Body of pancreas (tissue), 4 donors: ENCODE results near the gene FXYD7. TPM values are rescaled to one million over a fixed set of nuclear protein-coding genes. Genes with fewer than 3 reads are reported as not detected.
A peak's percentile ranks its signal among the peaks of the same experiment; 100 is the strongest.

ENCODE experiments used
- ATAC-seq: fragments of 150-250 bp; one replicate; pipeline ENCODE4 v1.9.1; 2016
- DNase-seq, 4 donors: peaks; one replicate each; pipeline ENCODE4 v3.0.0-alpha.2; 2019
- H3K27ac ChIP-seq, 4 donors: fragments of 200-600 bp; sonication (generic); 1 replicate in 3 of 4; 2 replicates in 1 of 4; pipeline versions ENCODE4 v1.5.1 to v1.6.1; 2016 to 2019; ENCODE audit warnings: mild to moderate bottlenecking in 1 of 4, mixed read lengths in 1 of 4, moderate library complexity in 1 of 4
- H3K27me3 ChIP-seq, 2 donors: fragments of 200-600 bp; sonication (generic); one replicate each; pipeline ENCODE4 v1.6.0; 2016; ENCODE audit warnings: mild to moderate bottlenecking in 1 of 2
- H3K36me3 ChIP-seq, 2 donors: fragments of 200-600 bp; sonication (generic); replicated peaks in 1 of 2; 2 replicates each; pipeline ENCODE4 v1.5.1; 2016; ENCODE audit warnings: low read depth in 2 of 2; ENCODE audit not compliant: insufficient read depth in 1 of 2
- H3K4me1 ChIP-seq: fragments of 200-600 bp; sonication (generic); one replicate; pipeline ENCODE4 v1.6.0; 2016
- H3K4me3 ChIP-seq, 2 donors: fragments of 200-600 bp; sonication (generic); 1 replicate in 1 of 2; 2 replicates in 1 of 2; pipeline ENCODE4 v1.5.1; 2016 to 2019
- H3K9me3 ChIP-seq, 3 donors: fragments of 200-600 bp; sonication (generic); 1 replicate in 2 of 3; 2 replicates in 1 of 3; pipeline ENCODE4 v1.5.1; 2016
- CTCF ChIP-seq, 7 experiments: fragments of 450-650 bp in 4 of 7; fragments of 200-600 bp in 3 of 7; sonication (generic) in 3 of 7; IDR thresholded peaks; one replicate each; pipeline ENCODE4 v1.5.1; 2016 to 2019; ENCODE audit warnings: antibody characterized with exemption in 7 of 7
- POLR2A ChIP-seq, 3 donors: fragments of 450-650 bp; IDR thresholded peaks; one replicate each; pipeline ENCODE4 v1.6.1; 2016; ENCODE audit warnings: antibody characterized with exemption in 3 of 3, mild to moderate bottlenecking in 2 of 3
- WGBS, 2 donors: methylation state at CpG; one replicate each; pipeline ENCODE4 v1.1.5; 2017; 5-methylcytosine and 5-hydroxymethylcytosine counted together
- intact Hi-C: fragments of 100-400 bp; cut with DNase I; formaldehyde crosslinking; loops from one replicate; pipeline ENCODE4 v1.15.1; 2023
- total RNA-seq, 2 donors: library from RNA; depleted of rRNA; stranded (reverse); fragments of >200 nt; gene quantifications; one replicate each; pipeline ENCODE4 v1.1.0, GENCODE V29; 2016

The FXYD7 gene
- total RNA-seq, 2 donors from 2014 or later = 0.52 to 1.3 TPM

- no peaks in the 10 kb centered on the region for H3K36me3 ChIP-seq
- intact Hi-C loops = no loop called here
- no peak overlapping the region for H3K4me3 ChIP-seq
- H3K27me3 ChIP-seq = no peaks in the 10 kb centered on the region
- H3K9me3 ChIP-seq = no peaks in the 10 kb centered on the region
- DNase-seq (peak in 1 of 4 donors; percentile 29), ATAC-seq (no peak)
- no peak for TF ChIP-seq CTCF (IDR thresholded peaks at IDR 0.05)
- TF ChIP-seq POLR2A (IDR thresholded peaks at IDR 0.05) = no peak
- WGBS, 2 donors = 72 to 74% methylated on average over 8 of the region's 8 CpGs
- peak overlapping the region in 1 of 4 donors; percentile 30 for H3K27ac ChIP-seq
- H3K4me1 ChIP-seq = peaks cover 24% of the 10 kb centered on the region
Measured at GRCh38 chr19:35095667-35096368, 47.2 kb upstream of the FXYD7 start.

- Histone ChIP-seq H3K36me3 (no peaks in the 10 kb centered on the region), H3K9me3 (no peaks in the 10 kb centered on the region), H3K27ac (peak overlapping the region; percentile 34 to 65 (median 63)), H3K4me3 (no peak overlapping the region), H3K27me3 (no peaks in the 10 kb centered on the region), H3K4me1 (peaks cover 12% of the 10 kb centered on the region)
- WGBS, 2 donors = 42 to 47% methylated on average over 11 to 29 of the region's 29 CpGs
- intact Hi-C loops = no loop called here
- TF ChIP-seq POLR2A (IDR thresholded peaks at IDR 0.05) = peak in 1 of 3 donors; percentile 16
- TF ChIP-seq CTCF (IDR thresholded peaks at IDR 0.05) = peak in 1 of 7 experiments; percentile 4
- ATAC-seq (peak; percentile 91), DNase-seq (peak; percentile 88 to 95 (median 92))
Measured at GRCh38 chr19:35098413-35099049, 44.5 kb upstream of the FXYD7 start.

- peak overlapping the region in 2 of 4 donors; percentile 63 for H3K27ac ChIP-seq
- H3K36me3 ChIP-seq = no peaks in the 10 kb centered on the region
- DNase-seq = no peak
- TF ChIP-seq POLR2A (IDR thresholded peaks at IDR 0.05) = no peak
- TF ChIP-seq CTCF (IDR thresholded peaks at IDR 0.05) = no peak
- WGBS, 2 donors = 85 to 86% methylated on average over 10 to 20 of the region's 21 CpGs
- H3K4me1 ChIP-seq = peaks cover 12% of the 10 kb centered on the region
- H3K9me3 ChIP-seq = no peaks in the 10 kb centered on the region
- intact Hi-C loops = no loop called here
- no peaks in the 10 kb centered on the region for H3K27me3 ChIP-seq
- ATAC-seq = no peak
- no peak overlapping the region for H3K4me3 ChIP-seq
Measured at GRCh38 chr19:35099155-35099896, 43.7 kb upstream of the FXYD7 start.

GRCh38 chr19:35099897-35100275, 43.2 kb upstream of the FXYD7 start:
- no peak overlapping the region for H3K27ac ChIP-seq
- intact Hi-C loops = no loop called here
- no peaks in the 10 kb centered on the region for H3K9me3 ChIP-seq
- no peaks in the 10 kb centered on the region for H3K27me3 ChIP-seq
- WGBS, 2 donors = 91 to 94% methylated on average over 9 to 13 of the region's 13 CpGs
- TF ChIP-seq CTCF (IDR thresholded peaks at IDR 0.05) = no peak
- no peak for TF ChIP-seq POLR2A (IDR thresholded peaks at IDR 0.05)
- H3K4me1 ChIP-seq = peaks cover 12% of the 10 kb centered on the region
- ATAC-seq (no peak), DNase-seq (no peak)
- H3K36me3 ChIP-seq = no peaks in the 10 kb centered on the region
- H3K4me3 ChIP-seq = no peak overlapping the region
